PC-9 (cell line): ENCODE results near the gene GGCX. TPM values are rescaled to one million over a fixed set of nuclear protein-coding genes. Genes with fewer than 3 reads are reported as not detected.

Experiments
- BruUV-seq: library from RNA; stranded (reverse); fragments of 400-500 nt; replicated peaks from 2 replicates; lab custom pipeline; 2021; lab: Mats Ljungman, UMichigan
- CTCF ChIA-PET: fragments of 300-600 bp; sonication (Branson Sonifier 250); formaldehyde crosslinking; loops from one replicate; lab custom pipeline; 2022; ENCODE audit warnings: antibody characterized with exemption; lab: Charles Lee
- POLR2A ChIA-PET: fragments of 300-600 bp; sonication (Branson Sonifier 250); formaldehyde crosslinking; loops from one replicate; lab custom pipeline; 2022; ENCODE audit warnings: antibody characterized with exemption; ENCODE audit not compliant: unreplicated experiment; lab: Charles Lee
- DNase-seq, 2 experiments: peaks; one replicate each; pipeline versions ENCODE4 v3.0.0 to v3.0.0-alpha.2; 2015 to 2022; ENCODE audit warnings: mixed read lengths in 1 of 2
- H2AFZ ChIP-seq: fragments of 200-600 bp; sonication (generic); 2 replicates; pipeline ENCODE4 v1.8.1; 2017; ENCODE audit warnings: antibody characterized with exemption
- H3F3A ChIP-seq: fragments of 200-600 bp; sonication (generic); 2 replicates; pipeline ENCODE4 v1.8.1; 2017; ENCODE audit warnings: antibody characterized with exemption, mild to moderate bottlenecking, low read depth; ENCODE audit not compliant: insufficient read depth
- H3K27ac ChIP-seq: fragments of 200-600 bp; sonication (generic); 2 replicates; pipeline ENCODE4 v1.6.1; 2016; ENCODE audit warnings: mixed run types
- H3K27me3 ChIP-seq: fragments of 200-600 bp; sonication (generic); 2 replicates; pipeline ENCODE4 v1.6.1; 2016; ENCODE audit warnings: low read depth, mixed run types; ENCODE audit not compliant: insufficient read depth
- H3K36me3 ChIP-seq: fragments of 200-600 bp; sonication (generic); 2 replicates; pipeline ENCODE4 v1.6.1; 2016; ENCODE audit warnings: low read depth, mixed run types
- H3K4me1 ChIP-seq: fragments of 200-600 bp; sonication (generic); replicated peaks from 2 replicates; pipeline ENCODE4 v1.6.1; 2016; ENCODE audit warnings: mixed run types; ENCODE audit not compliant: insufficient read depth
- H3K4me2 ChIP-seq: fragments of 200-600 bp; sonication (generic); 2 replicates; pipeline ENCODE4 v1.6.1; 2017; ENCODE audit warnings: mixed run types
- H3K4me3 ChIP-seq: fragments of 200-600 bp; sonication (generic); 2 replicates; pipeline ENCODE4 v1.6.1; 2016; ENCODE audit warnings: mixed run types
- H3K79me2 ChIP-seq: fragments of 200-600 bp; sonication (generic); 2 replicates; pipeline ENCODE4 v1.6.1; 2017; ENCODE audit warnings: low read depth, mixed run types
- H3K9me2 ChIP-seq: fragments of 200-600 bp; sonication (generic); 2 replicates; pipeline ENCODE4 v1.8.1; 2017; ENCODE audit warnings: mild to moderate bottlenecking; ENCODE audit not compliant: insufficient read depth
- H3K9me3 ChIP-seq: fragments of 200-600 bp; sonication (generic); 2 replicates; pipeline ENCODE4 v1.8.1; 2016; ENCODE audit warnings: low read depth; ENCODE audit not compliant: insufficient read depth
- H4K20me1 ChIP-seq: fragments of 200-600 bp; sonication (generic); 2 replicates; pipeline ENCODE4 v1.8.1; 2017; ENCODE audit not compliant: insufficient read depth
- CTCF ChIP-seq: fragments of 200-600 bp; sonication (generic); conservative IDR thresholded peaks from 2 replicates; pipeline ENCODE4 v1.6.1; 2017; ENCODE audit warnings: mixed run types, antibody characterized with exemption, mild to moderate bottlenecking, moderate library complexity
- EZH2 ChIP-seq: fragments of 200-600 bp; sonication (generic); IDR thresholded peaks from 2 replicates; pipeline ENCODE4 v1.8.0; 2017; ENCODE audit warnings: antibody characterized with exemption, low read depth
- intact Hi-C: fragments of 100-400 bp; cut with micrococcal nuclease; formaldehyde crosslinking; loops from one replicate; pipeline ENCODE4 v1.10.0; 2022; ENCODE audit not compliant: unreplicated experiment
- total RNA-seq: library from RNA; stranded (reverse); gene quantifications from 2 replicates; pipeline ENCODE4 v1.2.3, GENCODE V29; 2021

The GGCX gene
- total RNA-seq, 1 experiment from 2014 or later, result 30.2 TPM

GRCh38 chr2:85588236-85588635 is 26.9 kb upstream of the GGCX start:
- no peak overlapping the region for H3K4me2 ChIP-seq
- peaks cover 30% of the 10 kb centered on the region for H3K4me1 ChIP-seq
- no peak for DNase-seq
- ChIA-PET CTCF (no interaction called here), POLR2A (interaction anchor here (0.7 kb wide), 1 partner anchor 10 kb away, joined by 4 read pairs; no protein-coding TSS in a partner anchor)
- peaks cover 23% of the 10 kb centered on the region for H3F3A ChIP-seq
- 0 out of 2 replicates have a peak, but pooled peaks cover 3% of the 10 kb centered on the region for H3K36me3 ChIP-seq
- TF ChIP-seq CTCF (no peak), EZH2 (no peak)
- no peaks in the 10 kb centered on the region for H3K27me3 ChIP-seq
- no TSS peak for BruUV-seq
- H4K20me1 ChIP-seq, result no peaks in the 10 kb centered on the region
- no peaks in the 10 kb centered on the region for H3K79me2 ChIP-seq
- no peak overlapping the region for H3K27ac ChIP-seq
- no peaks in the 10 kb centered on the region for H3K9me3 ChIP-seq
- no peaks in the 10 kb centered on the region for H3K9me2 ChIP-seq
- H3K4me3 ChIP-seq, result no peak overlapping the region
- intact Hi-C loops, result no loop called here
- no peak overlapping the region for H2AFZ ChIP-seq

GRCh38 chr2:85585781-85586105 is 24.4 kb upstream of the GGCX start:
- Histone ChIP-seq H3K4me2 (peak overlapping the region; percentile 45; the same call in 1 of the 2 replicates), H3K4me1 (peaks cover 25% of the 10 kb centered on the region), H4K20me1 (no peaks in the 10 kb centered on the region), H3K4me3 (no peak overlapping the region), H3K9me3 (no peaks in the 10 kb centered on the region), H3K79me2 (no peaks in the 10 kb centered on the region), H3K36me3 (0 out of 2 replicates have a peak, but pooled peaks cover 7% of the 10 kb centered on the region), H2AFZ (no peak overlapping the region), H3F3A (peaks cover 23% of the 10 kb centered on the region), H3K27ac (peak overlapping the region; percentile 60), H3K9me2 (no peaks in the 10 kb centered on the region), H3K27me3 (no peaks in the 10 kb centered on the region)
- DNase-seq, result no peak
- POLR2A ChIA-PET, result interaction anchor here (0.6 kb wide), 2 partner anchors 29 to 236 kb away, joined by 3 to 4 read pairs; no protein-coding TSS in a partner anchor
- no TSS peak for BruUV-seq
- CTCF ChIA-PET, result no interaction called here
- no peak for TF ChIP-seq EZH2
- no peak for TF ChIP-seq CTCF
- intact Hi-C loops, result no loop called here

- no peak overlapping the region for H2AFZ ChIP-seq
- no peak for TF ChIP-seq EZH2
- no peak for TF ChIP-seq CTCF
- intact Hi-C loops, result no loop called here
- no peaks in the 10 kb centered on the region for H3K27me3 ChIP-seq
- H3F3A ChIP-seq, result peaks cover 23% of the 10 kb centered on the region
- no TSS peak for BruUV-seq
- no peak overlapping the region for H3K4me3 ChIP-seq
- peak overlapping the region; percentile 60 for H3K27ac ChIP-seq
- peak overlapping the region; percentile 45 for H3K4me2 ChIP-seq
- H3K9me2 ChIP-seq, result no peaks in the 10 kb centered on the region
- no peaks in the 10 kb centered on the region for H4K20me1 ChIP-seq
- 0 out of 2 replicates have a peak, but pooled peaks cover 7% of the 10 kb centered on the region for H3K36me3 ChIP-seq
- peaks cover 3% of the 10 kb centered on the region; the same call in 1 of the 2 replicates for H3K79me2 ChIP-seq
- ChIA-PET CTCF (interaction anchor here (0.6 kb wide), 1 partner anchor 21 kb away, joined by 3 read pairs; no protein-coding TSS in a partner anchor), POLR2A (interaction anchor here (0.6 kb wide), 2 partner anchors 29 to 235 kb away, joined by 3 to 4 read pairs; no protein-coding TSS in a partner anchor)
- DNase-seq, result peak; percentile 67 to 89
- H3K9me3 ChIP-seq, result no peaks in the 10 kb centered on the region
- peaks cover 20% of the 10 kb centered on the region for H3K4me1 ChIP-seq
Observed at GRCh38 chr2:85584857-85585780, 23.8 kb upstream of the GGCX start.
